WERI-Rb-1 (cell line): ENCODE results near the gene LRP5.

ENCODE experiments used
- DNase-seq: peaks from one replicate; pipeline ENCODE4 v3.0.0-alpha.2; 2020
- H3K27ac ChIP-seq: fragments of 250-450 bp; sonication (Bioruptor Pico); 2 replicates; pipeline ENCODE4 v1.5.1; 2020; ENCODE audit warnings: mild to moderate bottlenecking, moderate library complexity
- H3K27me3 ChIP-seq: fragments of 250-450 bp; sonication (Bioruptor Pico); 2 replicates; pipeline ENCODE4 v1.5.1; 2021; ENCODE audit warnings: mild to moderate bottlenecking, low read depth, moderate library complexity; ENCODE audit not compliant: insufficient read depth, severe bottlenecking
- H3K36me3 ChIP-seq: fragments of 250-450 bp; sonication (Bioruptor Pico); 2 replicates; pipeline ENCODE4 v1.5.1; 2020; ENCODE audit warnings: mild to moderate bottlenecking, moderate library complexity
- H3K4me3 ChIP-seq: 2 replicates; pipeline ENCODE4 v1.5.1; 2011; ENCODE audit warnings: low read depth, mild to moderate bottlenecking, control low read depth, low read length
- H3K9me3 ChIP-seq: fragments of 250-450 bp; sonication (Bioruptor Pico); 2 replicates; pipeline ENCODE4 v1.5.1; 2021; ENCODE audit warnings: mild to moderate bottlenecking, moderate library complexity; ENCODE audit not compliant: severe bottlenecking
- CTCF ChIP-seq: IDR thresholded peaks from 2 replicates; pipeline ENCODE4 v1.5.1; 2011; ENCODE audit warnings: low read depth, mild to moderate bottlenecking, control low read depth, inconsistent platforms, low read length

Gene LRP5

DNA sequence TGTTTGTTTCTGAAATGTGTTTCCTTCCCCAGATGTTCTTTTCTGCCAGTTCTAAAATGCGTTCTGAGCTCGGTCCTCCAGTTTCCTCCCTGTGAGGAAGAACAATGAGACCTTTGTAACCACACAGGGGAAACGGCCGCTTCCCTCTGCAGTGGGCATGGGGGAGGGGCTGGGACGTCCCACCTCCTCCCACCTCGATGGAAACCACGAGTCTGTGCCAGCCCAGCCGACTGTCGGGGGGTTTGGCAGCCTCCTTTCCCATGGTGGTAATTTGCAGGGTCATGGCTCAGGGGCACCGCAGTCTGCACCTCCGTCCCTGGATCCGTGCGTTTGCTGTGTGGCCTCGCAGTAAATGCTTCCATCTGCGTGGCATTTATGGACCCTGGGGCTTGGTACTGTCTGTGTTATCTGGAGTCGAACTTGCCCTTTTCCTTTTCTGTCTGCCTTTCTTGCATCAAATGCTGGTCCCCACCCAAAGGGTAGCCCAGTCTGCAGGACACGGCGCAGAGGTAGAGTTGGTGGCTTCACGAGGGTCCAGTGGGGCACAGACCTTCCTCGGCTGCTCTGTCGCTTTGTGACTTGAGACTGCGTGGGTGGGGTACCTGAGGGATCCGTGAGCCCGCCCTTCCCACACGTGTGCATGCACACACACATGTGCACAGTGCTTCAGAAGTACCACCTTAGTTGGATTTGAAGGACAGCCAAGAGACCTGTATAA, 16.1 kb downstream of the LRP5 start:
- Histone ChIP-seq H3K9me3 (no peaks in the 10 kb centered on the region), H3K4me3 (no peak overlapping the region), H3K27ac (no peak overlapping the region), H3K36me3 (no peaks in the 10 kb centered on the region), H3K27me3 (no peaks in the 10 kb centered on the region)
- no peak for DNase-seq
- no peak for TF ChIP-seq CTCF

GRCh38 chr11:68329536-68329935, 17.1 kb downstream of the LRP5 start:
- H3K36me3 ChIP-seq, result no peaks in the 10 kb centered on the region
- DNase-seq, result no peak
- no peak overlapping the region for H3K27ac ChIP-seq
- no peaks in the 10 kb centered on the region for H3K27me3 ChIP-seq
- TF ChIP-seq CTCF, result no peak
- H3K9me3 ChIP-seq, result no peaks in the 10 kb centered on the region
- H3K4me3 ChIP-seq, result no peak overlapping the region

GRCh38 chr11:68329978-68330699, 17.7 kb downstream of the LRP5 start:
- Histone ChIP-seq H3K27ac (no peak overlapping the region), H3K4me3 (no peak overlapping the region), H3K36me3 (no peaks in the 10 kb centered on the region), H3K9me3 (no peaks in the 10 kb centered on the region), H3K27me3 (no peaks in the 10 kb centered on the region)
- no peak for TF ChIP-seq CTCF
- DNase-seq, result no peak

GRCh38 chr11:68330700-68331337, 18.4 kb downstream of the LRP5 start:
- Histone ChIP-seq H3K9me3 (no peaks in the 10 kb centered on the region), H3K4me3 (no peak overlapping the region), H3K27ac (no peak overlapping the region), H3K36me3 (no peaks in the 10 kb centered on the region), H3K27me3 (no peaks in the 10 kb centered on the region)
- no peak for DNase-seq
- TF ChIP-seq CTCF, result no peak

DNA sequence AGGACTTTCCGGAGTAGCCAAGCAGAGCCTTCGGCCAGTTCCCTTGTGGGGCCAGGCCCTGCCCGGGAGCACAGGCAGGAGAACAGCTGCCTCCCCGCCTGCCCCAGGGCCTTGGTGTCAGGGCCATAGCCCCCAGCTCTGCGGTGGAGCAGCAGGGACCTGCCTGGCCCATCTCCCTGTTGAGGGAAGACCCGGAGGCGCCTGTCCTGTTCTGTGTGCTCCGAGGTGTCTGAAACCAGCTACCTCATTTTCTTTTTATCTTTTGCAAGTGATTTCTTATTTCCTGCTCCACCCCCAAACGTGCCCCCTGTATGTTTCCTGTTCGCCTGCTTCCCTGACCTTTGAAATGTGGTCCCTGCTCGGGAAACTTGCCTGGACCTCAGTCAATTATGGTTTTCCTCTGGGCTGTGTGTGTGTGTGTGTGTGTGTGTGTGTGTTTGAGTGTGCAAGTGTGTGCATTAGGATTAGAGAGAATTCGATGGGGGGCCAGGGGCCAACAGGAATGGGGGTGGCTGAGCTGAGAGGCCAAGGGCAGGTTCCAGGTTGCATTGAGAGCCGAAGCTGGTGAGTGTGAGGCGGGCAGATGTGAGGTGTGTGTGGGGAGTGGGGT, 19.1 kb downstream of the LRP5 start:
- no peak for TF ChIP-seq CTCF
- Histone ChIP-seq H3K9me3 (no peaks in the 10 kb centered on the region), H3K27ac (no peak overlapping the region), H3K4me3 (no peak overlapping the region), H3K36me3 (no peaks in the 10 kb centered on the region), H3K27me3 (no peaks in the 10 kb centered on the region)
- DNase-seq, result no peak
